Esophagus squamous epithelium (tissue), 4 donors: ENCODE data around the gene SPNS3.

Experiments used
- CTCF ChIP-seq, 6 experiments: fragments of 450-650 bp in 4 of 6; fragments of 200-600 bp in 2 of 6; sonication (generic) in 2 of 6; IDR thresholded peaks; one replicate each; pipeline ENCODE4 v1.5.1; 2016 to 2019; ENCODE audit warnings: antibody characterized with exemption in 6 of 6, mild to moderate bottlenecking in 4 of 6, moderate library complexity in 4 of 6
- POLR2A ChIP-seq, 4 donors: fragments of 450-650 bp; IDR thresholded peaks; one replicate each; pipeline ENCODE4 v1.6.1; 2017; ENCODE audit warnings: antibody characterized with exemption in 4 of 4, mild to moderate bottlenecking in 4 of 4, moderate library complexity in 3 of 4

DNA sequence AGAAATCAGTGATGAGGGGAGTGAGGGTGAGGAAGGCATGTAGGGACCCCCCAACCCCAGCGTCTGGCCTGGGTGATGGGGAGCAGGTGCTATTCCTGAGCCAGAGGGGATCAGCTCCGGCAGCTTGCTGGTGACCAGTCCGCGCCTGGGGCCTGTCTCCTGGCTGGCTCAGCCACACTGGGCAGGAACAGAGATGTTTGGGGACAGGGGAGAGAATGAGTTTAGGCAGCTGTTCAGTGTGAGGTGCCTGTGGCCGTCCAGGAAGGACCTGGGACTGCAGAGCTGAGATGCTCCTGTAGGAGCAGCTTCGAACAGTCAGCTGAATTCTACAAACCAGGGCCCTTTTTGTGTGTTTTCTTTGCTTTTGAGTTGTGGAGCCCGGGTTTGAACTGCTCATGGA lies 41.7 kb downstream of the SPNS3 start:
- TF ChIP-seq CTCF (IDR thresholded peaks at IDR 0.05) (no peak), POLR2A (IDR thresholded peaks at IDR 0.05) (no peak)
